ENCODE data around the gene HDGFL3.

Gene HDGFL3

DNA sequence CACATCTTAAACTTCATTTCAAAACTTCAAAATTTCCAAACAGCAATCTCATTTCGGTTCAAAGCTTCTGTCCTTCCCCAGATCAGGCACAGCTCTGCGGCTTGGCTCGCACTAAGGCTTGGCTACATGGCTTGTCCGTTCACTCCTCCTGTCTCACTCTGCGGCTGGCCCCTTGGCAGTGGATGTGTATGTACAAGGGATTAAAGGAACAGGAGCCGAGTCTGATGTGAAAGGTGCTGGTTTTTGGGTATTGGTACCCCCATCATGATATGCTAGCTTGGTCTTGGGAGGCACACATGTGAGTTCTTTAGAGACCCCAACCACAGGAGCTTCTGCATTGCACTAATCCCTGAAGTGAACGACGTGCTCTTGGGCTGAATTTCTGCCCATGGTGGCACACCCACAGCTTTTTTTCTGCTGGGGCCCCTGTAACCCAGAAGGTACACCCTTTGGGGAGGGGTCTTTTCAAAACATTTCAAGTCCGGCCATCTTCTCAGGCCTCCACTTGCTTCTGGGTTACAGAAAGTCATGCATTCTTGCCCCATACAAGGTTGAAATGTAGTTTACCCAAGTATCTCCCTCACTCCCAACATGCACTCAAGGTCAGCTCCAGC is 87.5 kb downstream of the HDGFL3 start:
- no peak for DNase-seq

- no peak for DNase-seq
Measured at GRCh38 chr15:83118968-83119367, 88.7 kb downstream of the HDGFL3 start.

GRCh38 chr15:83118291-83118827 is 89.3 kb downstream of the HDGFL3 start:
- DNase-seq: no peak

DNA sequence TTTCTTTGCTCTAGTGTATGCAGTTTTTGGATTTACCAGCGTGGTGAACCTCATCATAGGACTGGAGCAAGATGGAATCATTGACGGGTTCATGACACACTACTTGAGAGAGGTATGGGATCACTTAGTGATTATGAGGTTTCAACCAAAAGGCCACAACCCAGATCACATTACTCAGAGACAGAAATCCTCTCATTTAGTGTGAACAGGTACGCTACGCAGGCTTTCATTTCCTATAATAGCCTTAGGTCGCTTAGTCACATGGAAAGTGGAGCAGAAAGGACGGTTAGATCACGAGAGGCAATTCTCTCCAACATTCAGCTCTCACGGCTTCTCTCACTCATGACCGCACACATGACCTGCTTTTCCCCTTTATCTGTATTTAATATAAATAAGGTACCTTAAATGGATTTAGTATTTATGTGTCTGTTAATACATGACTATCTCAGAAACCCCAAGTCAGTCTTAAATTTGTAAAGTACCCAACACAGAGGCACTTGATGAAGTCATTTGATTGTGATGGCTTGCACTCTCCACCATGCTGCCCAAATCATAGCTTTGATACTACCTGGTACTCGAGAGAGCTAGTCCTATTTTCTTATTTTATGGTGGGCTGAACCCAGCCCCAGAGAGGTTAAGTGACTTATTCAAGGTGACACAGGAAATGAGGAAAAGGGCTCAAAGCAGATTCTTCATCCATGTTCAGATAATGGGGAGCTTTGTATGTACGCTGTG is 91.6 kb downstream of the HDGFL3 start:
- no peak for DNase-seq

DNA sequence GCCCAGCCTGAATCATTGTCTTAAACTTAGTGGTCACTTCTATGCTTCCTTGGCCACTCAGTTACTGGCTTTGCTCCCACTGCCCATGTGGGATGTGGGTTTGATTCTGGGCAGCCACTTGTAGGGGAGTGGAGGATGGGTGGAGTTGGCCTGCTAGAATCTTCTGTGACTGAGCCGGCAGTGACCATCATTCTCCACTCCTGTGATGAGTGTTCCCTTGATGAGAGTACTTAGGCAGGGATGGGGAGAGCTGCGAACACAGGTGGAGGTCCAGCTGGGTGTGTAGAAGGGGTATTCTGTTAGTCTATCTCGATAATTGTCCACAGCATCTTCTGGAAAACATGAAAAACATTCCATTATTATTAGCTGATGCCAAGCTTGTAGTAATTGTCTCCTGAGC is 92.2 kb downstream of the HDGFL3 start:
- DNase-seq: no peak

- DNase-seq: no peak
Measured at GRCh38 chr15:83114856-83115255, 92.8 kb downstream of the HDGFL3 start.

- DNase-seq: no peak
Measured at GRCh38 chr15:83113881-83114674, 93.5 kb downstream of the HDGFL3 start.

- no peak for DNase-seq
Measured at GRCh38 chr15:83112956-83113299, 94.7 kb downstream of the HDGFL3 start.

DNA sequence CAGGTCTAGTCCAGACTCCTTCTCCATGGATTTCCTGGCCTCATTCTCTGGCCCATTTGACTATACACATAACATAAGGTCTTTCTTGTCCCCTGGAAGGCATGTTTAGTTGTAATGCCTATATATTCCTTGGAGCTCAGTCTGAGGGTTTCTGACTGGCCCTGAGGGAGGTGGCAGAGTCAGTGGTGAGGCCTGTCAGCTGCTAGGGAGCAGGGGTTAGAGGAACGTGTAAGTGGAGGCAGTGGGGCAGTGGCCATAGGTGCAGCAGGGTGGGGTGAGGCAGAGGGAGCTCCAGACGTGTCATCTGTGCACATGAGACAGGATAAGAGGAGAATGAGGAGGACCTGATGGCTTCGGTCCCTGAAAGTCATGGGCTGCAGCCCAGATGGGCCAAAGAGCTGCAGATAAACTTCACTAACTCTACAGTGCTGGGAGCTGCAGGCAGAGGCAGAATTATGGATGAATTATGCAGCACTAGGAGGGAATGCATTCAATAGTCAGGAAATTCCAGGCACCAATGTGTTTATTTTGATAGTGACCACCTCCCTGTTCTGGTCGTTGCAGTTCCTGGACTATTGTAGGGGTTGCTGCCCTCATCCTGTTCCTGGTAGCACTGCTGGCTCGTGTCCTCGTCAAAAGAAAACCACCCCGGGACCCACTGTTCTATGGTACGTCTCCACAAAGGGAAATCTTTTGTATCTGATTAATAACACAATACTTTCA is 95.2 kb downstream of the HDGFL3 start:
- DNase-seq: no peak

DNA sequence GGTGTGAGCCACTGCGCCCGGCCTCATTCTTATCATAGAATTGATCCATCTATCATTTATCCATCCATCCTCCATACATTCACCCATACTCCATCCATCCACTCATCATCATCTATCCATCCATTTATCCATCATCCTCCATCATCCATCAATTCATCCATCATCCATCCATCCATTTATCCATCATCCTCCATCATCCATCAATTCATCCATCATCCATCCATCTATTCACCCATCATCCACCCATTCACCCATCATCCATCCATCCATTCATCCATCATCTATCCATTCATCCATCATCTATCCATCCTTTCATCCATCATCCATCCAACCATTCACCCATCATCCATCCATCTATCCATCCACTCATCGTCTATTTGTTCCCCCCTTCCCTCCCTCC is 96.5 kb downstream of the HDGFL3 start:
- DNase-seq: no peak

DNA sequence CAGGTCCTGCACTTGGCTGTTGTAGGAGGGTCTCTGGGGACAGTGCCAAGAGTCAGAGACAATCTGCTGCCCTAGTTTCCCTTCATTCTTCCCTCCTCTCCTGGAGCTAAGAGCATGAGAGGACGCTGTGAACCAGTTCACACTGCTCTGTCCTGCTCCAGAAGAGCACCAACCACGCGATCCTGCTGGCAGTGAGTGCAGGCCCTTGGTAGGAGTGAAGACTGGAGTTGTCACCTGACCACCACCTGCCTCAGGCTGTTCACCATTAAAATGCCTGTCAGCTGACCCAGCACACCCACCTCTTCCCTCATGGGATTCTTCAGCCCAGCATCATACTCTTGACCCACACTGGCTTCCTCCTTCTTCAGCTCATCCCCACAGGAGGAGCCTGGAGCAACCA is 97.2 kb downstream of the HDGFL3 start:
- no peak for DNase-seq

DNA sequence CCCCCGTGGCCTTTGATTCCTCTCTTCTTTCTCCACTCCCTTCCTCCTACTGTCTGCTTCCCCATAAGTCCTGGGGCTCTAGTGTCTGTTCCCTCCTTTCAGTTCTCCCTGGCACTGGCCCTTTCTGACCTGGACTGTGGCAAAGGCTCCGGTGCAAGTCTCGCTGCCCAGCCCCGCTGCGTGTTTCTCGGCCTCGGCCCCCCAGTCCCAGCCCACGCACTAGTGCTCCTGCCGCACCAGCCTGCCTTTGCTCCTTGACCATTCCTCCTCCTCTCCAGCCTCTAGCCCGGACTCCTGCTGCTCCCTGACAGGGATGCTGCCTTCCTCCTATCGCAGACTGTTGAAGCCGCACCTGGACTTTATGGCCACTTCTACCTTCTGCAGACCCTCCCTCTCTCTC is 98.1 kb downstream of the HDGFL3 start:
- no peak for DNase-seq

GRCh38 chr15:83108266-83109219 is 99.1 kb downstream of the HDGFL3 start:
- DNase-seq: no peak

DNA sequence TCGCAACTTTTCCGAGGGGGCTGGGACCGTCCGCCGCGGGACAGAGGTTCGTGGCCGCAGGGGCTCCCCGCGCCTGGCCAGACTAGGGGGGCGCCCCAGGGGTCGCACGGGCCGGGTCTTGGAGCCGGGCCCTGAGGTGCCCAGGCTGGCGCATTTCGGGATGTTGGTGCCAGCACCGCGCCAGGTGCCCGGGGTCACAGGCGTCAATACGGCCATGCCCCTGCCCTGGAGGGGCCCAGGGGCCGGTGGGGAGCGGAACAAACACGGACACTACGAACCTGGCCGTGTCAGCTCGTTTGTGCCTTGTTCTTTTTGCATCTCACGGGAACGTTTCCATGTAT is 99.8 kb downstream of the HDGFL3 start:
- no peak for DNase-seq

DNA sequence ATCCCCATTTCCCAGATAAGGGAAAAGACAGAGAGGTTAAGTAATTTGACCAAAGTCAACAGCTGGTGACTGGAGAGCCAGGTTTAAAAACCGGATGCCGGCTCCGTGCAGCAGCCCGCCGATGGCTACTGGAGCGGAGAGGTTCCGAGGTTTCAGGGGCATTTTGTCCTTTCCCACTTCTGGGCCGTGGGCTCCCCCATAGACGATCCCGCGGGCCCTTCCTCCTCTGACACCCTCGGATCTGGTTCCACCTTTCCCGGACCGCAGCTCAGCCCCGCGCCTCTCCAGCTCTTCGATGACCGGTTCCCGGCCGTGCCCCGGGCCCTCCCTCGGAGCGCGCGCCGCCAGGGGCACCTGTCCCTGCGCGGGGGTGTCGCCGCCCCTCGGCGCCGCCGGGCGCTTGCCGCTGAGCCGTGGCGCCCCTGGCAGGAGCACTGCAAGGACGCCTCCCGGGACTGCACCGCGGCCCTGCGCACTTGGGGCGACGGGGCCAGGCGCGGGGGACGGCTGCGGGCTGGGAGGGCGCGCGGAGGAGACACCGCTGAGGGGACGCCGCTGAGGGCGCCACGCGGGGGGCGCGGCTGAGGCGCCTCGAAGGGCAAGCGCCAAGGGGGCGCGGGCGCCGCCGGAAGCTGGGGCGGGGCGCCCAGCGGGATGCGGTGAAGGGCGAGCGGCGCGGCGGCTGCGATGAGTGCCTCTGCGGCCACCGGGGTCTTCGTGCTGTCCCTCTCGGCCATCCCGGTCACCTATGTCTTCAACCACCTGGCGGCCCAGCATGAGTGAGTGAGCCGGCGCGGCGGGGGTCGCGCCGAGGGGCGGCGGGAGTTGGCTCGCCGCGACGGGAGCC is 100.4 kb downstream of the HDGFL3 start, which contains the start of gene TM6SF1:
TSS of gene TM6SF1 (plus strand) at position 652 of the 847 bp plus-strand sequence. CDS start at position 688, 36 bp downstream.
- no peak for DNase-seq

DNA sequence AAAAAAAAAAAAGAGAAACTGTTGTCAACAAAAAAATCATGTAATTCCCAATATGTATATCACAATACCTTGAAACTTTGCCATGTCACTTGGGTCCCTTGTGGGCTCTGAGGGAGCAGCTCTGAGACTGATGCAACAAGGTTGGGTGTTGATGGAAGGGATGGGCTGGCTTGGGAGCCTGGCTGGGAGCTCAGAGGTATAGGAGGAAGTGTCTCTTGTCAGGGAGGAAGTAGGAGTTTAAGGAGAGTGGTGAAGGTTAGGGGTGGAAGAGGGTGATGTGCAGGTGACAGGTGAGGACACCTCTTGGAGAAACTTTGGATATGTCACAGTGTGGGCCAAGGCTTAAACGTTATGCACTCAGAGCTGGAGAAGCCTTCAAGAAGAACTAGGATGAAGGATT is 102.2 kb downstream of the HDGFL3 start:
- no peak for DNase-seq

DNA sequence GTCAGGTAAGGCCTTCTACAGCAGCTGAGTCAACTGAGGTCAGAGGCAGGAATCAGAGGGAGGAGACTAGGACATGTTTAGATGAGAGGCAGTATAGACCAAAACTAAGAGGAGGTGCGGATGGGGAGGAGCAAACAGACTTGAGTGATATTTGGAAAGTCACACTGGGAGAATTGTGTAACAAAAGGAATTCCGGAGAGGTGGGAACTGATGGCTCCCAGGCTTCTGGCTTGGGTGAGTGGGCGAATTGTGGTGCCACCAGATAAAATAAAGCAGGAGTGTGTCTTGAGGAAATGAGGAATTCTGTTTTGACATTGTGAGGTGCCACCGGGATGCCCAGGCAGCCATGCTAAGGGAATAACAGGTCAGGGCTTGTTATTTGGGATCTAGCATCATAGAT is 103.5 kb downstream of the HDGFL3 start:
- DNase-seq: no peak

DNA sequence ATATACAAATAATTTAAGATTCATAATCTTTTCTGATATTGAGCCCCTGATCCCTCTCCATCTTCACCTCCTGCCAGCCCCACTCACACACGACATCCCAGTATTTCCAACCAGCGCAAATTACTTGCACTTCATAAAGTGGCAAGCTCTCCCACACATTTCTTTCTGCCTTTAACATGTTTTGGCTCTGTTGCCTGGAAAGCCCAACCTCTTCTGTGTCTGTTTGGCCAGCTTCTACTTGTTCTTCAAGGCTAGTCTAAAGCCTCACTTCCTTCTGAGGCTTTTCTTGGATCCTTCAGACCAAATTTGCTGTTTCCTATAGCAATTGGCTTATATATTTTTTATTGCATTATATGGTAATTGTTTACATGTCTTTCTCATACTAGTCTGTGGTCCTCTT is 105.3 kb downstream of the HDGFL3 start:
- no peak for DNase-seq

DNA sequence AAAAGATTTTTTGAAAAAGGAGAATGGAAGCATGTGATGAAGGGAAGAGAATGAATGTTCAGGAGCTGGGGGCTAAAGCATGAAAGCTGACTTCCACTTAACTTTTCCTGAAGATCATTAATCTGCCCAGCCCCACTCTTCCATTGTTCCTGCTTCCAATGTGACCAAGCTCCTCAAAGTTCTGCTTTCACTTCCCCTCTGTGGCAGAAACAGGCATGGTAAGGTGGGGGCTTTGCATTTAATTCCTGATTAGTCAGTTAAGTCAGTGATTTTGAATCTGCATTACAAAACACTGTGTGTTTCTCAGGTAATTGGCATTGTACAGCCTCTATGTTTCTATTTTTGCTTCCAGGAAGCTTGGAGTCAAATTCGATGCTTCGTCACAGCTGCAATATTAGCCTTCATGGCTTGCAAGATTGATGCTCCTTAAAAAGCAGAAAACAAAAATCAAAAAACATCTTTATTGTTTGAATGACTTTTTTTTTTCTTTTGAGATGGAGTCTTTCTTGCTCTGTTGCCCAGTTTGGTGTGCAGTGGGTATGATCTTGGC is 107.5 kb downstream of the HDGFL3 start:
- no peak for DNase-seq

DNA sequence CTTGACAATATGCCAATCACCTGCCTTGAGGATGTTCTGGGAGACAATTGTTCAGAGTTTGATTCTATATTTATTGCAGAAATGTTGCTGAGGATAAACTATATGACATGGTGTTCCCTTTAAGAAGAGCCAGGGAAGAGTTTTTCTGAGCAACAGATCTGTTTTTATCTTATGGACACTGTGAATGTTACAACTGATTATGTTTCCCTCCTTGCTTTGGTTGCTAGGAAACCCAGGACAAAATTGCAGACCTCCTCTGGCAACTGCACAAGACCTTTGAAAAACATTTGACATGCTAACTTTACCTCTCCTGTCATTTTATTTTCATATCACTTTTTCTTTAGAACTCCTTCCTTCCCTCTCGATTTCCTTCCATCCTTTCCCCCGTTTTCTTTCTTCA is 108.3 kb downstream of the HDGFL3 start:
- DNase-seq: no peak

DNA sequence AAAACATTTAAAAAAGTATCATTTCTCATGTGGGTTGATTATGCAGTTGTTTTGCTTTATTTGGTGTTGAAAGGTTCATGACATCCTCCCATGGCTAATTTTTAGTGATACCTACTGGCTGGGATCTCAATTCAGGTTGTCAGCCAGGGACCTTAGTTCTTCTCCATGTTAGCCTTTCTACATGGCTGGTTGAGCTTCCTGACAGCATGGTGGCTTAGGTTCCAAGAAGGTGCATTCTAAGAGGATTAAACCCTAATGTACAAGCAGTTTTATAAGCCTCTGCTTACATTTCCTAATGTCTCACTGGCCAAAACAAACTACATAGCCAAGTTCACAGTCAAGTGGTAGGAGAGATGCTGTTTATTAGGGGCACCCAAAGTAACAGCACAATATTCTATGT is 109.5 kb downstream of the HDGFL3 start:
- DNase-seq: no peak
